ENCODE results near the gene SGCA.

SGCA gene

DNA sequence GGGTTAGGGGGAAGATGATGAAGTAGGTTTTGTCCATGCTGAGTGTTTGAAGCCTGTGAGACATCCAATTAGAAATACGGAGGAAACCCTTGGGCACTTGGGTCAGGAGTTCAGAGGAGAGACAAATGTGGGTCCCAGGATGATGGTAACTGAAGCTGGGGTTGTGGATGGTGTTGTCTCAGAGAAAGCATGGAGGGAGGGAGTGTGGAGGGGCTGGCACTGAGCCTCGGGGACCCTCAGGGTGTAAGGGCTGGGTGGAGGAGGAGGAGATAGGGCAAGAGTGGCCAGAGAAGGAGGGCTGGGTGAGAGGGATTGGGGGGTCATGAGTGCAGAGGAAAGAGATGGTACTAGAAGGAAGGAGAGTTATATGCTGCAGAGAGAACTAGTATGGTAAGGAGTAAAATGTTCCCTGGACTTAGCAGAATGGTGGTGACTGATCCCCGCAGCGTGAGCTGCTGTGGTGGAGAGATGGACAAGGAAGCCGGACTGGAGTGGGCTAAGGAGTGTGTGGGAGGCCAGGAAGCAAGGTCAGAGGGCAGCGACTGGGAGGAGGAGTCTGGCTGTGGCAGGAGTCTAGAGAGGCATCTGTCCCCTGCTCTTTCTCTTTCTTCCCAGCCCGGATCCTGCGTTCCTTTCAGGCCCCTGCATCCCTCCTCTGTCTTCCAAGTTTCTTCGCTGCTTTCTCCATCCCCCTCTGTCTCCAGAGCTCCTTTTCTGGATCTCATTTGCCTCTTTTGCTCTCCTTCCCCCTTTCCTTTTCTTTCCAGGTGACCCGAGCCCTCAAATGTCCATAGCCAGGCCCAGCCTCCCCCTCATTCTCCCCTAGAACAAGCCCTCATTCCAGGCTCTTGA, 39.5 kb downstream of the SGCA start:
- no peak overlapping the region for H3K4me3 ChIP-seq (ENCODE audit: low read length)
- H3K4me2 ChIP-seq (ENCODE audit: low read length): no peak overlapping the region
- peaks cover 8% of the 10 kb centered on the region for H3K4me1 ChIP-seq (ENCODE audit: control insufficient read depth, low read length)
- TF ChIP-seq CTCF (IDR thresholded peaks at IDR 0.05; ENCODE audit: low read depth, low read length, poor library complexity, severe bottlenecking) (no peak), EZH2phosphoT487 (IDR thresholded peaks at IDR 0.05; ENCODE audit: borderline replicate concordance, low read length) (no peak)
- no peaks in the 10 kb centered on the region for H3F3A ChIP-seq (ENCODE audit: control insufficient read depth, insufficient read depth)
- H3K79me2 ChIP-seq (ENCODE audit: control insufficient read depth, low read length): no peaks in the 10 kb centered on the region
- no peaks in the 10 kb centered on the region for H4K20me1 ChIP-seq (ENCODE audit: control insufficient read depth, insufficient read depth, low read depth, low read length)
- no peak overlapping the region for H3K27ac ChIP-seq (ENCODE audit: low read depth, low read length)
- H3K9me3 ChIP-seq (ENCODE audit: control insufficient read depth, insufficient read depth, low read length): no peaks in the 10 kb centered on the region
- peaks cover 77% of the 10 kb centered on the region for H3K27me3 ChIP-seq (ENCODE audit: control insufficient read depth, low read length)
- H3K9me2 ChIP-seq (replicated peaks; ENCODE audit: control insufficient read depth, low read length): no peaks in the 10 kb centered on the region
- H3K36me3 ChIP-seq (ENCODE audit: control insufficient read depth, low read length): no peaks in the 10 kb centered on the region

- H3K27ac ChIP-seq (ENCODE audit: low read depth, low read length): no peak overlapping the region
- H3K4me1 ChIP-seq (ENCODE audit: control insufficient read depth, low read length): peaks cover under 1% of the 10 kb centered on the region
- H3K9me3 ChIP-seq (ENCODE audit: control insufficient read depth, insufficient read depth, low read length): no peaks in the 10 kb centered on the region
- no peak overlapping the region for H3K4me3 ChIP-seq (ENCODE audit: low read length)
- no peak overlapping the region for H3K4me2 ChIP-seq (ENCODE audit: low read length)
- H3K27me3 ChIP-seq (ENCODE audit: control insufficient read depth, low read length): peaks cover 80% of the 10 kb centered on the region
- TF ChIP-seq CTCF (IDR thresholded peaks at IDR 0.05; ENCODE audit: low read depth, low read length, poor library complexity, severe bottlenecking) (no peak), EZH2phosphoT487 (IDR thresholded peaks at IDR 0.05; ENCODE audit: borderline replicate concordance, low read length) (no peak)
- no peaks in the 10 kb centered on the region for H3K79me2 ChIP-seq (ENCODE audit: control insufficient read depth, low read length)
- H3K9me2 ChIP-seq (replicated peaks; ENCODE audit: control insufficient read depth, low read length): no peaks in the 10 kb centered on the region
- no peaks in the 10 kb centered on the region for H3K36me3 ChIP-seq (ENCODE audit: control insufficient read depth, low read length)
- H3F3A ChIP-seq (ENCODE audit: control insufficient read depth, insufficient read depth): no peaks in the 10 kb centered on the region
- no peaks in the 10 kb centered on the region for H4K20me1 ChIP-seq (ENCODE audit: control insufficient read depth, insufficient read depth, low read depth, low read length)
Measured at GRCh38 chr17:50205963-50206505, 40.2 kb downstream of the SGCA start.

GRCh38 chr17:50206604-50207293, 40.9 kb downstream of the SGCA start:
- Histone ChIP-seq H3K4me1 (ENCODE audit: control insufficient read depth, low read length) (no peaks in the 10 kb centered on the region), H3K9me2 (replicated peaks; ENCODE audit: control insufficient read depth, low read length) (no peaks in the 10 kb centered on the region), H3K9me3 (ENCODE audit: control insufficient read depth, insufficient read depth, low read length) (no peaks in the 10 kb centered on the region), H3K4me3 (ENCODE audit: low read length) (no peak overlapping the region), H3K36me3 (ENCODE audit: control insufficient read depth, low read length) (no peaks in the 10 kb centered on the region), H3K79me2 (ENCODE audit: control insufficient read depth, low read length) (no peaks in the 10 kb centered on the region), H3F3A (ENCODE audit: control insufficient read depth, insufficient read depth) (no peaks in the 10 kb centered on the region), H3K27ac (ENCODE audit: low read depth, low read length) (no peak overlapping the region), H4K20me1 (ENCODE audit: control insufficient read depth, insufficient read depth, low read depth, low read length) (no peaks in the 10 kb centered on the region), H3K4me2 (ENCODE audit: low read length) (no peak overlapping the region), H3K27me3 (ENCODE audit: control insufficient read depth, low read length) (peaks cover 77% of the 10 kb centered on the region)
- TF ChIP-seq CTCF (IDR thresholded peaks at IDR 0.05; ENCODE audit: low read depth, low read length, poor library complexity, severe bottlenecking) (no peak), EZH2phosphoT487 (IDR thresholded peaks at IDR 0.05; ENCODE audit: borderline replicate concordance, low read length) (no peak)
